ENCODE results near the gene COG1. TPM values are rescaled to one million over a fixed set of nuclear protein-coding genes. Genes with fewer than 3 reads are reported as not detected.

The COG1 gene
- total RNA-seq, 2 experiments from 2014 or later: 23.2 to 23.6 TPM

DNA sequence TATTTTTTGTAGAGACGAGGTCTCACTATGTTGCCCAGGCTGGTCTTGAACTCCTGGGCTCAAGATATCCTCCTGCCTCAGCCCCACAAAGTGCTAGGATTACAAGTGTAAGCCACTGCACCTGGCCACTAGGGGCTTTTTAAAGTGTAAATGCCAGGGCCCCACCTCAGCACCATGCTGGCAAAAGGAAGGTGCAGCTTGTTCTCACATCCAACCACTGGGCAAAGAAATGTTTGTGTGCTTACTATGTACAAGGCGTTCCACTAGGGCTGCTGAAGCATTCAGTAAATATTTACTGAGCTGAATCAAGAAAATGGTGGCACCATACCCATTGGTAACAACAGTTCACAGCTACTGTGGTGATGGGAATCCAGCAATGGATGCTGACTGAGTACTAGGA is 22.6 kb downstream of the COG1 start:
- CTCF ChIA-PET: interaction anchor here (0.7 kb wide), 1 partner anchor 11 kb away, joined by 3 read pairs; no protein-coding TSS in a partner anchor
- POLR2A ChIA-PET: no interaction called here

DNA sequence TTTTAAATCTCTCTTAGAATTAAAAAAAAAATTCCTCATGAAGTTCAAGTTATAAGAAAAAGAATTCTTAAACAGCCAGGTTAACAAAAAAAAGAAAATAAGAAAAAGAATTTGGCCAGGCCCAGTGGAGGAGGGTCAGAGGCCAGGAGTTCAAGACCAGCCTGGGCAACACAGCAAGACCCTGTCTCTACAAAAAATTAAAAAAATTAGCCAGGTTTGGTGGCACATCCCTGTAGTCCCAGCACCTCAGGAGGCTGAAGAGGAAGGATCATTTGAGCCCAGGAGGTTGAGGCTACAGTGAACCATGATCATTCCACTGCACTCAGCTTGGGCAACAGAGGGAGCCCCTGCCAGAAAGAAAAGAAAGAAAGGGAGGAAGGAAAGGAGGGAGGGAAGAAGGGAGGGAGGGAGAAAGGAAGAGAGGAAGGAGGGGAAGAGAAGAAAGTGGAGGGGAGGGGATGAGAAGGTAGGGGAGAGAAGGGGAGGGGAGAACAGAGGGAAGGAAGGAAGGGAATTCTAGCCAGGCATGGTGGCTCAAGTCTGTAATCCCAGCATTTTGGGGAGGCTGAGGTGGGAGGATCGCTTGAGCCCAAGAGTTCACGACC is 30.9 kb downstream of the COG1 start:
- CTCF ChIA-PET: no interaction called here
- POLR2A ChIA-PET: no interaction called here

DNA sequence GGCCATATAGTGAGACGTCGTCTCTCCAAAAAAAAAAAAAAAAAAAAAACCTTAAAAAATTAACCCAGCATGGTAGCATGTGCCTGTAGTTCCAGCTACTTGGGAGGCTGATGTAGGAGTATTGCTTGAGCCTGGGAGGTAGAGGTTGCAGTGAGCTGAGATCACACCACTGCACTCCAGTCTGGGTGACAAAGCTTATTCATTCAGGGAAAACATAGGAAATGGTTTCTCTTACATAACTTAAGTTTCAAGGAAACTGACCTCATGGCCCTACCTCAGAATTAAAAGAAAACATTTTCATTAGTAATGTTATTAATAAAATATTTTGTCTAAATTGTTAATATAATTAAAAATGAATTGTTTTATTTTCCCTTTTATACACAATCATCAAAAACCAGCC is 31.4 kb downstream of the COG1 start:
- ChIA-PET POLR2A (no interaction called here), CTCF (no interaction called here)

DNA sequence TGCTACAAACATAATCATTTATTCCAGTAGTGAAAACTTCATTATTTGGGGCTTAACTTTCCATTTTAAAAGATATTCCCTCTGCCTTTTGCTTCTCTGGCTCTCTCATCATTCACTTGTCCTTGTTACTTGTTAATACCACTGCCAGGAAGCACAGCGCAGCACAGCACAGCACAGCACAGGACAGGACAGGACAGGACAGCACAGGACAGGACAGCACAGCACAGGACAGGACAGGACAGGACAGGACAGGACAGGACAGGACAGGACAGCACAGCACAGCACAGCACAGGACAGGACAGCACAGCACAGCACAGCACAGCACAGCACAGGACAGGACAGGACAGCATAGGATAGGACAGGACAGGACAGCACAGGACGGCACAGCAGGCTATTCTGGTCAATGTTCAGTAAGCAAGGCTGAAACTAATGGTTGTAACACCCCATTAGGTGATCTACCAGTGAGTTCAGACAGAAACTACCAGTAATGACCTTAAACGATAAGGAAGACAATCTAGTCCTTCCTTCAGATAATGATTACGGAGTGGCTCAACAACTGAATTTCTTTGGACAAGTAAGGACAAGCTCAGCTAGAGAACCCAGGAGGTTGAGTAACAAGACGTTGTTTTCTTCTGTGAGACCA is 31.9 kb downstream of the COG1 start:
- ChIA-PET CTCF (no interaction called here), POLR2A (no interaction called here)

DNA sequence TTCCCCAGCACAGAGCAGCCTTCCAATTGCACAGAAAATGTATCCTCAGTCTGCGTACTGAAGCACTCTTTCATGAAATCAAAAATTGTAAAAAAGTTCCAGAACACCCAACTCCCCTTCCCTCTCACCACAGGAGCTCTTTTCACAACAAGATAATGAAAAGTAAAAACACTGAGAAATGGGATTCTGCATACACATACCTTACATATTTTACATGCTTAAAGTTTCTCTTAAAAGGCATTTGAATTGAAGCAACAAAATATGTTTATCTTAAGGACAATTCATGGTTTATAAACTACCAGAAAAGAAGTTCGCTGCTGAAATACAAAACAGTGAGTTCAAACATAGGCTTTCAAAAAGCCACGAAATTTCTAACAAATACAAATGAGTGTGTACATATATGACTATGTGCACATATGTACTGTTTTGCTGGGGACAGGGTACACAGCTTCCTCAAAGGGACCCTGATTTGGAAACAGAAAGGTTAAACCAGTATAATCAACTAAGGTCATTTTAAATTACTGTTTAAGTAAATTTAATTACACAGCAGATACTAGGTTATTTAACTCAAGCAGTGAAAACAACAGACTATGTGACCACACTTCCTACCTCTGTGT is 33.8 kb downstream of the COG1 start:
- CTCF ChIA-PET: interaction anchor here (1.1 to 2.5 kb wide), 3 partner anchors 11 to 501 kb away, joined by 3 to 15 read pairs (median 3); partner anchors contain the start of gene COG1

DNA sequence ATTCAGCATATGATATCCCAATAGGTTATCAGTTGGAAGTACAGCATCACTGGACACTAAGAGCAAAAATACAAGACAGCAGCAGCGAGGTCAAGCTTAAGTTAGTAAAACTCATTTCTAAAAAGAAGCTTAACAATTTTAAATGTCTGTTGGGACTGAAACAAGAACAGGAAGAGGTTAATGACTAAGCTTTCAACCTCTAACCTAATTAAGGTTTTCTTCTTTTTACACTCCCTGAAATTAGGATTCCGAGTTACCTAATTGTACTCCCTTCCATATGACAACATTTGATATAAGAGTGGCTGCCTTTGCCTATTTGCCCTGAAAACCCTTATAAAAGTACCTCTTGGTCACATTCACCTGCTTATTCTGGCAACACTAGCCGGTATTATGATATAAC is 34.5 kb downstream of the COG1 start:
- CTCF ChIA-PET: interaction anchor here (1.1 to 2.5 kb wide), 3 partner anchors 28 to 502 kb away, joined by 3 to 15 read pairs (median 3); partner anchors contain the start of gene COG1
- POLR2A ChIA-PET: interaction anchor here (1.1 kb wide), 1 partner anchor 35 kb away, joined by 4 read pairs; no protein-coding TSS in a partner anchor

More for the DNA sequence above, 33.8 kb downstream of the COG1 start:
- POLR2A ChIA-PET: no interaction called here

- ChIA-PET POLR2A (interaction anchor here (1.1 kb wide), 1 partner anchor 36 kb away, joined by 4 read pairs; no protein-coding TSS in a partner anchor), CTCF (interaction anchor here (1.1 to 2.5 kb wide), 2 partner anchors 28 to 35 kb away, joined by 3 to 15 read pairs; partner anchors contain the start of gene COG1)
Measured at GRCh38 chr17:73227944-73228343, 35.1 kb downstream of the COG1 start.

GRCh38 chr17:73228748-73229236 is 35.9 kb downstream of the COG1 start:
- POLR2A ChIA-PET: no interaction called here
- CTCF ChIA-PET: interaction anchor here (1.1 to 2.5 kb wide), 3 partner anchors 27 to 37 kb away, joined by 3 to 15 read pairs (median 4); partner anchors contain the start of gene COG1

GRCh38 chr17:73230088-73230487 is 37.2 kb downstream of the COG1 start:
- POLR2A ChIA-PET: interaction anchor here (1.0 kb wide), 1 partner anchor 38 kb away, joined by 3 read pairs; the partner anchor contains the start of gene COG1
- CTCF ChIA-PET: interaction anchor here (1.4 kb wide), 1 partner anchor 39 kb away, joined by 4 read pairs; no protein-coding TSS in a partner anchor

DNA sequence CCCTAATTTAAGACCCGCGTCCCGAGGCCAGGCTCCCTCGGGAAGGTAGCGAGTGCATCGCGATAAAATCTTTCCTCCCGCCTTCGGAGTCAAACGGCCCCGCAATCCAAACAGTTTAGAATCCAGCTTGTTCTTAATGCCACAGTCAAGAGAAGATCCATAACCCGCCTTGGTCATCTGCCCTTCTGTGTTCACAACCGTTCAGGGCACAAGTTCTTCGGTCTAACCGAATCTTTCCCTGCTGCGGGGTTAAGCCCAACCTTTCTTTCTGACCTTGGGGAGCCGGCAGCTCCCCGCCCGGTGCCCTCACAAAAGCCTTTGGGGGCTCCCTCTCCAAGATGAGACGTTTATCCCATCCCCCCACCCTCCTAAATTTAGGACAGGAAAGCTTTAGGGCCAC is 38.5 kb downstream of the COG1 start:
- POLR2A ChIA-PET: interaction anchor here (0.6 to 1.1 kb wide), 5 partner anchors 31 to 238 kb away, joined by 3 to 6 read pairs (median 5); no protein-coding TSS in a partner anchor

DNA sequence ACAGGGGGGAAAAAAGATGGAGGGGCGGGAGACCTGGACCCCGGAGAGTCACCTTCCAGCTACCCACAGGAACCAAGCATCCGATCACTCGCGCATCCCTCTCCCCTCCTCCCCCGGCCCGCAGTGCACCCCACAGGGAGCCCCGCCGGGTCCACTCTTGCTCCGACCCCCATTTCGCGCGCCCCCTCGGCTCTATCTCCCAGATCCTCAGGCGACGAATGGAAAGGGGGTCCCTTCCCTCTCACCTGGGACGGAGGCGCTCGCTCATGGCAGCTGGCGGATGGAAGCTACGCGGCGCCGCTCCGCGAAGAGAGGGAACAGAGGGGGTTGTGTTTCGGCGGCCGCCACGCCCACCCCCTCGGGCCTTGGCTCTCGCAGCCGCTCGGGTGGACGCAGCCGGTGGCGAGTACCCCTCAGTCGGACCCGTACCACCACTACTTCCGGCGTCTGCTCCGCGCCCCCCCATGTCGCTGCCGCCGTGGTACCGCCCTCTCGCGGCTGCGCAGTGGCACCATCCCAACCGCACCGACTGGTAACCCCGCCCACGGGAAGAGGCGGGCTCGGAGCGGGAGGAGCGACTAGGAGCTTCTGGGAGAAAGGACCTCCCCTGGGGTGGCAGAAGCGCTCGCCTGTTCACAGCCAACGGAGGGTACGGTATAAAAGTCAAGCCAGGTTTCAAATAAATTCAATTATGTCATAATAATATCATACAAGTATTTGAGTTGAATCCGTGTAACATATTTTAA is 39.2 kb downstream of the COG1 start:
- CTCF ChIA-PET: interaction anchor here (0.6 to 1.9 kb wide), 8 partner anchors 15 to 506 kb away, joined by 3 to 9 read pairs (median 5); partner anchors contain the start of gene COG1
- POLR2A ChIA-PET: interaction anchor here (0.6 to 1.2 kb wide), 6 partner anchors 31 to 239 kb away, joined by 3 to 8 read pairs (median 5); no protein-coding TSS in a partner anchor

More for the DNA sequence above, 38.5 kb downstream of the COG1 start:
- CTCF ChIA-PET: interaction anchor here (1.3 to 1.9 kb wide), 6 partner anchors 14 to 505 kb away, joined by 3 to 9 read pairs (median 6); partner anchors contain the start of gene COG1

- POLR2A ChIA-PET: interaction anchor here (1.2 kb wide), 1 partner anchor 41 kb away, joined by 8 read pairs; no protein-coding TSS in a partner anchor
Measured at GRCh38 chr17:73232587-73233373, 39.9 kb downstream of the COG1 start.

GRCh38 chr17:73234736-73235135 is 41.9 kb downstream of the COG1 start:
- POLR2A ChIA-PET: no interaction called here
- CTCF ChIA-PET: interaction anchor here (0.7 kb wide), 1 partner anchor 17 kb away, joined by 3 read pairs; no protein-coding TSS in a partner anchor

More at GRCh38 chr17:73232587-73233373, 39.9 kb downstream of the COG1 start:
- CTCF ChIA-PET: interaction anchor here (0.6 to 1.9 kb wide), 9 partner anchors 9 to 507 kb away, joined by 3 to 9 read pairs (median 5); partner anchors contain the start of gene COG1

DNA sequence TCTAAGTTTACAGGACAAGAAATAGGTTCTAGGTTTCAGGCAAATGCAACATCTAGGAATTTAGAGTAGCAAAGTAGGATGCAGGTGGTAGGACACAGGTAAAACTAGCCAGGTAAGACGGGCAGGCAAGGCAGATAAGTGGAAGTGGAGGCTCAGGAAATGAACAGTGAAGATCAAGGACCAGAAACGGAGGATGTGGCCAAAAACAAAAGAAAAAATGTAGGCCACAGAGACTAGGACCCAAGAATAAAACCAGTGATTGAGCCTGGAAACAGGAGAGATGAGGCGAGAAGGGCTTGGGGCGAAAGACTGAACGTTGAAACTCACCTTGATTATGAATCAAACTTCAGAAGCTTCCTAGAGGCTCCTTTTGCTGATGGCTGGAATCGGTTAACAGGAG is 44.9 kb downstream of the COG1 start:
- POLR2A ChIA-PET: interaction anchor here (0.7 kb wide), 1 partner anchor 157 kb away, joined by 3 read pairs; no protein-coding TSS in a partner anchor
- CTCF ChIA-PET: no interaction called here

DNA sequence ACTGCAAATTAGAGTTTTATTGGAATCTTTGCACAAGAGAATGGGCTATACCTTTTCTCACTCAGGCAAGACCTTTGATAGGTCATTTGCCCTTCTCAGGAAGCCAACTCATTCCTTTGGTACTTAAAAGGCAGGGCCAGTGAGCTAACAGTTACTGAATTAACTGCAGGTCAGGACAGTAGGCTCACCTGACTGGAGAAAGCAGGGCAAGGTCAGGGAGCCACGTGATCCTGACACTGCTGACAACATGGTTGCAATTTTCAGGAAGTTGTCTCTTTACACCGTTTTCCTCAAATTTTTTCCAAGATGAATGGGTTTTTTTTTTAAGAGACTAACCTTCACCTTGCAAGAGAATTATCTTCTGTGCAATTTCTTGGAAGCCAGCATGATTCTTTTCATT is 47.7 kb downstream of the COG1 start:
- ChIA-PET CTCF (no interaction called here), POLR2A (no interaction called here)

DNA sequence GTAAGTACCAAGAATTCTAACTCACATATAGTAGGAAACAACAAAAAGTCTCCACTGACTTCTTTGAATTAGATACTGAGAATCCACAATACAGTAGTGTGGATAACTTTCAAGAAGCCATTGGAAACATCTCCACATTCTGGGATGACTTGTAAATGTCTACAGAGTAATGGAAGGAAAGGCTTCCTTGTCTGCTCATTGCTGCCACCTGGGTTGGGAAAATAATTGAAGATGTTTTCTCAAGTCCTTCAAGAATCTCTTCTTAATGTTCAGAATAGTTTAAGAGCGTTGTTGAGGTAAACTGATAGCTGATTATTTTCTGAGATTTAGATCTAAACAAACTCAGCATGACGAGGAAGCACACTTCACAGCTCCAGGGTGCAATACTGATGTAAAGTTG is 54.9 kb downstream of the COG1 start:
- ChIA-PET POLR2A (no interaction called here), CTCF (no interaction called here)

DNA sequence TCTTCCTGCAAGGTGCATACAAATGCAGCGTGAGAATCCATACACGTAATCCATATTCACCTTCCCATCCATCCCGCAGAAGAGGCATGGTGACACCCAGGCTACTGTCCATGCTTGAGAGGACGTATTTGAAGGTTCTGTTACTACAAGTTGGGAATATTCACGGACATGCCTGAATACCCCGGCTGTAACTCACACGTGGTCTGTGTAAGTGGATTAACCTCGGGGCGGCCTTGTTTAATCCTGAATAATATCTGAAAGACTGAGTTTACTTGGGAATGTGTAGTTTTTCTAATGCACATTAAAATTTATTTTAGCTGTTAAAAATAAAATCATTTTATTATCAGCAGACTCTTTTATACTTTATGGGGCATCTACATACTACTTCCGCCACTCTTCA is 55.7 kb downstream of the COG1 start:
- ChIA-PET CTCF (no interaction called here), POLR2A (no interaction called here)

DNA sequence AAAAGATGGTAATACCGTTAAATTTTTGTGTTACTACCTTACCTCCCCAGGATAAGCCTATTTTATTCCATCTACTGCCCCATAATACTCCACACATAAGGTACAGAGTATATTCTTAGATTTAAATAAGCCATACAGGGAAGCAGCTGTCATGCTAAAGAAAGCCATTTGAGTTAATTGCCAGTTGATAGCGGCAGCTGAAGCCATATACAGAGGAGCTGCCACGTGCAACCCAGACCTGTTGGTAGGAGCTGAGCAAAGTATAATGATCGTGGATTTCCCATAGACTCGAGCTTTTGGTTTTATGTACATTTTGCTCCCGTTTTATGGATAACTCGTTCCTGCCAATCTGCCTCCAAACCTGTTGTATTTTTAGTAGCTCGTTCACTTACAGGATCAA is 56.8 kb downstream of the COG1 start:
- ChIA-PET POLR2A (no interaction called here), CTCF (no interaction called here)
